OCI-LY3 (cell line): Measurements from ENCODE around the gene KCNK2.

Experiments
- H2AFZ ChIP-seq: fragments of 200-600, 300-600 bp; shearing (Covaris generic); 2 replicates; pipeline ENCODE4 v1.6.0; 2014; ENCODE audit warnings: antibody characterized with exemption, low read depth, low read length
- H3K27ac ChIP-seq: fragments of 200-600, 300-600 bp; sonication (generic); 2 replicates; pipeline ENCODE4 v1.5.1; 2014; ENCODE audit warnings: mild to moderate bottlenecking, low read length, moderate library complexity, mixed read lengths
- H3K27me3 ChIP-seq: fragments of 200-600, 300-600 bp; sonication (generic); 2 replicates; pipeline ENCODE4 v1.6.1; 2014; ENCODE audit warnings: low read depth, low read length, mixed read lengths
- H3K36me3 ChIP-seq: fragments of 200-600, 300-600 bp; sonication (generic); replicated peaks from 2 replicates; pipeline ENCODE3; 2014; ENCODE audit warnings: low read depth, low read length, mixed read lengths
- H3K4me1 ChIP-seq: fragments of 300-600, 200-600 bp; sonication (generic); 2 replicates; pipeline ENCODE4 v1.6.1; 2014; ENCODE audit warnings: low read length, mixed read lengths
- H3K4me2 ChIP-seq: fragments of 200-600, 300-600 bp; sonication (generic); 2 replicates; pipeline ENCODE4 v1.6.1; 2014; ENCODE audit warnings: low read length, mixed read lengths
- H3K4me3 ChIP-seq: fragments of 300-600, 200-600 bp; sonication (generic); 2 replicates; pipeline ENCODE4 v1.5.1; 2014; ENCODE audit warnings: antibody characterized with exemption, mild to moderate bottlenecking, low read length, moderate library complexity
- H3K79me2 ChIP-seq: fragments of 300-600, 200-600 bp; shearing (Covaris generic); 2 replicates; pipeline ENCODE4 v1.6.1; 2014; ENCODE audit warnings: mild to moderate bottlenecking, low read length, mixed read lengths
- H3K9ac ChIP-seq: fragments of 300-600, 200-600 bp; shearing (Covaris generic); 2 replicates; pipeline ENCODE4 v1.6.0; 2014; ENCODE audit warnings: mild to moderate bottlenecking, low read length, moderate library complexity
- H3K9me3 ChIP-seq: fragments of 200-600, 300-600 bp; shearing (Covaris generic); 2 replicates; pipeline ENCODE4 v1.6.1; 2014; ENCODE audit warnings: low read length, mixed read lengths; ENCODE audit not compliant: insufficient read depth
- H4K20me1 ChIP-seq: fragments of 200-600, 300-600 bp; sonication (generic); 2 replicates; pipeline ENCODE4 v1.6.1; 2016; ENCODE audit warnings: low read length, mixed read lengths; ENCODE audit not compliant: insufficient read depth
- EZH2phosphoT487 ChIP-seq: fragments of 200-600 bp; shearing (Covaris generic); IDR thresholded peaks from 2 replicates; pipeline ENCODE4 v1.6.1; 2018; ENCODE audit warnings: antibody characterized with exemption, mixed run types, low read depth
- TF ChIP-seq, protein P1 (sequence below): fragments of 200-600, 300-600 bp; sonication (generic); IDR thresholded peaks from 2 replicates; pipeline ENCODE4 v1.5.1; 2014; ENCODE audit warnings: antibody characterized with exemption, low read length, low read depth

KCNK2 gene

GRCh38 chr1:215109171-215109570 is 26.6 kb downstream of the KCNK2 start:
- Histone ChIP-seq H3K9me3 (no peaks in the 10 kb centered on the region), H3K27me3 (no peaks in the 10 kb centered on the region), H3K36me3 (no peaks in the 10 kb centered on the region), H4K20me1 (no peaks in the 10 kb centered on the region), H3K4me3 (no peak overlapping the region), H3K9ac (no peak overlapping the region), H3K27ac (no peak overlapping the region), H3K79me2 (no peaks in the 10 kb centered on the region), H3K4me2 (no peak overlapping the region), H2AFZ (no peak overlapping the region), H3K4me1 (no peaks in the 10 kb centered on the region)
- TF ChIP-seq EZH2phosphoT487 = no peak
- TF ChIP-seq, protein P1, sequence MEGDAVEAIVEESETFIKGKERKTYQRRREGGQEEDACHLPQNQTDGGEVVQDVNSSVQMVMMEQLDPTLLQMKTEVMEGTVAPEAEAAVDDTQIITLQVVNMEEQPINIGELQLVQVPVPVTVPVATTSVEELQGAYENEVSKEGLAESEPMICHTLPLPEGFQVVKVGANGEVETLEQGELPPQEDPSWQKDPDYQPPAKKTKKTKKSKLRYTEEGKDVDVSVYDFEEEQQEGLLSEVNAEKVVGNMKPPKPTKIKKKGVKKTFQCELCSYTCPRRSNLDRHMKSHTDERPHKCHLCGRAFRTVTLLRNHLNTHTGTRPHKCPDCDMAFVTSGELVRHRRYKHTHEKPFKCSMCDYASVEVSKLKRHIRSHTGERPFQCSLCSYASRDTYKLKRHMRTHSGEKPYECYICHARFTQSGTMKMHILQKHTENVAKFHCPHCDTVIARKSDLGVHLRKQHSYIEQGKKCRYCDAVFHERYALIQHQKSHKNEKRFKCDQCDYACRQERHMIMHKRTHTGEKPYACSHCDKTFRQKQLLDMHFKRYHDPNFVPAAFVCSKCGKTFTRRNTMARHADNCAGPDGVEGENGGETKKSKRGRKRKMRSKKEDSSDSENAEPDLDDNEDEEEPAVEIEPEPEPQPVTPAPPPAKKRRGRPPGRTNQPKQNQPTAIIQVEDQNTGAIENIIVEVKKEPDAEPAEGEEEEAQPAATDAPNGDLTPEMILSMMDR = no peak

DNA sequence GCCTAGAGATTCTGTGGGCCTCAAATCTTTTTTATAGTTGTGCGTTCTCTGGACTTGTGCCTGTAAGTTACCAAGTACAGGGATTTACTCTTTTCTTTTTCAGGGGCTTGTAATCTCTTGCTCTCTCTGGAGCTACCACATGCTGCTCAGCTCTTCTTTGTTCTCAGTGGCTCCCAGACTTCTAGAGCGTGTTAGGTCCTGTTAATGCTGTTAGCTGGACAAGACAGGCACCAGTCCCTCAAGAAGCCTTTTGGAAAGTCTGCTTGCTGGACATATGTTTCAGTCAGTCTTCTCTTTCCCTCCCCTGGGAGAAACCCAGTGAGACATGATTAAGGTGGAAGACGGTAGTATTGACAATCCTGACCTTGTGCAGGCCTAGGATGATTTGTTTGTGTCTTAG is 29.4 kb downstream of the KCNK2 start:
- Histone ChIP-seq H3K9ac (no peak overlapping the region), H3K79me2 (no peaks in the 10 kb centered on the region), H3K4me2 (no peak overlapping the region), H3K4me3 (no peak overlapping the region), H3K4me1 (no peaks in the 10 kb centered on the region), H3K36me3 (no peaks in the 10 kb centered on the region), H3K27ac (no peak overlapping the region), H3K27me3 (no peaks in the 10 kb centered on the region), H2AFZ (no peak overlapping the region), H4K20me1 (no peaks in the 10 kb centered on the region), H3K9me3 (no peaks in the 10 kb centered on the region)
- TF ChIP-seq, protein P1 = no peak
- TF ChIP-seq EZH2phosphoT487 = no peak

GRCh38 chr1:215113776-215114153 is 31.2 kb downstream of the KCNK2 start:
- TF ChIP-seq, protein P1 = no peak
- no peak for TF ChIP-seq EZH2phosphoT487
- Histone ChIP-seq H3K27ac (no peak overlapping the region), H3K79me2 (no peaks in the 10 kb centered on the region)

DNA sequence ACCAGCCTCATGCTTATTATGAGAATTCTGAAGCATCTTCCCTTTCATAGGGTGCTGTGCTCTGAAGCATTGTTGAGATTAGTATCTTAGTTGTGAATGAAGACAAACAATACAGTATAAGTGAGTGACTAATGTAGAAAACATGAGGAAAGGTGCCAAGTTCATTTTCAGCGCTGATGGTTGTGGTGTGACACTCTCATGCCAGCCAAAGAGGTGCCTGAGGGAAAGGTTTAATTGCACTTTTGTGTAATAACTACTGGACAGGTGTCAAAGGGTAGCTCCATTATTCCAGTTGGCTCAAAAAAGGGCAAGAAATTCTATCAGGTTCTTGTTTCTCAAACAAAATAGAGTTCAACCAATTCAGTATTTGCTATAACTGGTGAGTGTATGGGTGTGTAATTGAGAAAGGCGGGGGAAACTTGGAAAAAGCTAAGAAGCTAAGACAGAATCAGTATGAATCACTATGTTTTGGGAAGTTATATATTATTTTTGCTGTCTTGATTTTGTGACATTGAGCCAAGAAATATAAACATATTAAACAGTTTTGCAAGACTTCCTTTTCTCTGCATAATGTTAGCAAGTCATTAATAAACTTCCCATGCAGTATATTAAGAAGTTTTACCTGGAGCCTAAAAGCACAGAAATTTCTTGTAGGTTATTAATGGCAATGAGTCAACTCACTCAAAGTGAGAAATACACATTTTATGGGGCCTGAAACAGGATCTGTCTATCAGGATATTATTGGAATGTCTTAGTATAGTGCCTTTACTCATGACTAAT is 31.8 kb downstream of the KCNK2 start:
- H3K36me3 ChIP-seq = no peaks in the 10 kb centered on the region
- no peak overlapping the region for H2AFZ ChIP-seq
- no peaks in the 10 kb centered on the region for H3K27me3 ChIP-seq
- H3K9me3 ChIP-seq = no peaks in the 10 kb centered on the region
- no peak overlapping the region for H3K4me3 ChIP-seq
- H3K4me1 ChIP-seq = no peaks in the 10 kb centered on the region
- no peak overlapping the region for H3K27ac ChIP-seq
- H3K79me2 ChIP-seq = no peaks in the 10 kb centered on the region
- no peaks in the 10 kb centered on the region for H4K20me1 ChIP-seq
- TF ChIP-seq EZH2phosphoT487 = no peak
- TF ChIP-seq, protein P1 = no peak
- no peak overlapping the region for H3K4me2 ChIP-seq
- no peak overlapping the region for H3K9ac ChIP-seq

More at GRCh38 chr1:215113776-215114153, 31.2 kb downstream of the KCNK2 start:
- no peak overlapping the region for H3K4me2 ChIP-seq
- H3K9me3 ChIP-seq = no peaks in the 10 kb centered on the region
- H2AFZ ChIP-seq = no peak overlapping the region
- H4K20me1 ChIP-seq = no peaks in the 10 kb centered on the region
- no peak overlapping the region for H3K9ac ChIP-seq
- H3K4me1 ChIP-seq = no peaks in the 10 kb centered on the region
- H3K36me3 ChIP-seq = no peaks in the 10 kb centered on the region
- no peak overlapping the region for H3K4me3 ChIP-seq
- no peaks in the 10 kb centered on the region for H3K27me3 ChIP-seq
